PC-9 (cell line): ENCODE measurements around the gene PARP15.

ENCODE experiments used
- EZH2 ChIP-seq: fragments of 200-600 bp; sonication (generic); IDR thresholded peaks from 2 replicates; pipeline ENCODE4 v1.8.0; 2017; ENCODE audit warnings: antibody characterized with exemption, low read depth
- TF ChIP-seq, protein P1 (sequence below): fragments of 200-600 bp; sonication (generic); conservative IDR thresholded peaks from 2 replicates; pipeline ENCODE4 v1.6.1; 2017; ENCODE audit warnings: mixed run types, antibody characterized with exemption, mild to moderate bottlenecking, moderate library complexity

DNA sequence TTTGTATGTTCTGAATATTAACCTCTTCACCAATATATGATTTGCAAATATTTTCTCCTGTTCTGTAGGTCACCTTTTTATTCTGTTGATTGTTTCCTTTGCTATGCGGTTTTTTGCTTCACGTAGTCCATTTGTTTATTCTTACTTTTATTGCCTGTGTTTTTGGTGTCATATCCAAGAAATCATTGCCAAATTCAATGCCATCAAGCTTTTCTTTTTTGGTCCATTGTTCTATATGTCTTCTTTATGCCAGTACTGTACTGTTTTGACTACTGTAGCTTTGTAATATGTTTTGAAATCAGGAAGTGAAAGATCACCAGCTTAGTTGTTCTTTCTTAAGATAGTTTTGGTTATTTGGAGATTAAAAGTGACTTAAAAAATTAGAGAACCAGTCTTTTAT lies 4.2 kb downstream of the PARP15 start:
- TF ChIP-seq, protein P1, sequence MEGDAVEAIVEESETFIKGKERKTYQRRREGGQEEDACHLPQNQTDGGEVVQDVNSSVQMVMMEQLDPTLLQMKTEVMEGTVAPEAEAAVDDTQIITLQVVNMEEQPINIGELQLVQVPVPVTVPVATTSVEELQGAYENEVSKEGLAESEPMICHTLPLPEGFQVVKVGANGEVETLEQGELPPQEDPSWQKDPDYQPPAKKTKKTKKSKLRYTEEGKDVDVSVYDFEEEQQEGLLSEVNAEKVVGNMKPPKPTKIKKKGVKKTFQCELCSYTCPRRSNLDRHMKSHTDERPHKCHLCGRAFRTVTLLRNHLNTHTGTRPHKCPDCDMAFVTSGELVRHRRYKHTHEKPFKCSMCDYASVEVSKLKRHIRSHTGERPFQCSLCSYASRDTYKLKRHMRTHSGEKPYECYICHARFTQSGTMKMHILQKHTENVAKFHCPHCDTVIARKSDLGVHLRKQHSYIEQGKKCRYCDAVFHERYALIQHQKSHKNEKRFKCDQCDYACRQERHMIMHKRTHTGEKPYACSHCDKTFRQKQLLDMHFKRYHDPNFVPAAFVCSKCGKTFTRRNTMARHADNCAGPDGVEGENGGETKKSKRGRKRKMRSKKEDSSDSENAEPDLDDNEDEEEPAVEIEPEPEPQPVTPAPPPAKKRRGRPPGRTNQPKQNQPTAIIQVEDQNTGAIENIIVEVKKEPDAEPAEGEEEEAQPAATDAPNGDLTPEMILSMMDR = no peak
- TF ChIP-seq EZH2 = no peak
